ENCODE data around the gene P2RY8.

Gene P2RY8

GRCh38 chrX:1423215-1423614, 113.8 kb downstream of the P2RY8 start:
- no peak for DNase-seq (ENCODE audit: insufficient read length, low spot score)
- FAIRE-seq, result no peak

GRCh38 chrX:1422135-1422465, 114.9 kb downstream of the P2RY8 start:
- FAIRE-seq, result no peak
- DNase-seq (ENCODE audit: insufficient read length, low spot score), result no peak

- DNase-seq (ENCODE audit: insufficient read length, low spot score), result no peak
- FAIRE-seq, result no peak
These were observed 115.4 kb downstream of the P2RY8 start for GRCh38 chrX:1421433-1422134.

DNA sequence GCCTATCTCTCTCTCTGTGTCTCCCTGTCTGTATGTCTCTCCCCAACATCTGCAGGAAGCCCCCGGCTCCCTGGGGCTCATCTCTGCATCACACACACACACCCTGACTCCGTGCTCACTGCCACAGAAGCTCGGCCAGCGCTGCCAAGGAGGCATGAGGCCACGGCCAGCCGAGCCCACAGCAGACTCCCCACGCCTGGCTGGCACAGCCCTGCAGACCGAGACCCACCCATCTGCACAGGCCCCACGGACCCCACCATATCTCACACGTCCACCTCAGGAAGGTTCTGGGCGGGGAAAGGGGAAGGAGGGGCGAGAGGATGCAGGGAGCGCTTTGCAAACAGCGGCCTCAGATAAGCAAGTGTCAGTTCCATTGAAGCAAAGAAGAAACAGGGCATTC, 116.6 kb downstream of the P2RY8 start:
- DNase-seq (ENCODE audit: insufficient read length, low spot score), result no peak

GRCh38 chrX:1419545-1420355, 117.2 kb downstream of the P2RY8 start:
- DNase-seq (ENCODE audit: insufficient read length, low spot score), result no peak
- no peak for FAIRE-seq

More for the DNA sequence above, 116.6 kb downstream of the P2RY8 start:
- no peak for FAIRE-seq

- FAIRE-seq (no peak), DNase-seq (ENCODE audit: insufficient read length, low spot score) (no peak)
These were observed 118.0 kb downstream of the P2RY8 start for GRCh38 chrX:1418901-1419544.

DNA sequence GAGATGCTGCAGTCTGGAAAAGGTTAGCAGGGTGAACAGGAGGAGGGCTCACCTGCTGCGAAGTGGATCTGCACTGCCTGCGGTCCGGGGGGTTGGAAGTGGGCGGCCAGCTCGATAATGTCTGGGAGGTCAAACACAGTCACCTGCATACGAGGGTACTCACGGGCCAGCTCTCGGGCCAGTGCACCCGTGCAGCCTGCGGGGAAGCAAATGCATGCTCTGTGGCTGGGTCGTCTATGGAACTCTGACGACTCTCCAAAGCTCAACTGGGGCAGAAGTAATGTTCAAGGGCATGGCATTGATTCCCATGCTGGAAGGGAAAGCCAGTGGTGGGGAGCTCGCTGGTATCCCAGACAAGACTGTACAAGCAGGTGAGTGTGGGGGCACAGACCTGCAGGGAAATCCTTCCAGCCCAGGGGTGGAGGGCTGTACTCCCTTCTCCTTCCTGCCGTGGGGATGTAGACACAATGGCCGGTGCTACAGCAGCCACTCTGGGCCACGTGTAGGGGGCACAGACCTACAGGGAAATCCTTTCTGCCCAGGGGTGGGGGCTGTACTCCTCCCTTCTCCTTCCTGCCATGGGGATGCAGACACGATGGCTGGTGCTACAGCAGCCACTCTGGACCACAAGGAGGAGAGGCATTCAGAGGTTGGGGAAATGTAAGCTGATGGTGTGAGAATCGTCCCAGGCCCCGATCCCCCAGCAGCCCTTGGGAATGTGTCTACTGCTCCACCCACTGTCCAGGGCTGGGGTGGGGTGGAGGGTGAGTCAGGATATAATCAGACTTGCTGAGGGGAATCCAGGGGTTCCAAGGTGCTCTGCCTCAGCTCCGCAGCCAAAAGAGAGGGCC, 118.8 kb downstream of the P2RY8 start:
- DNase-seq (ENCODE audit: insufficient read length, low spot score), result no peak
- FAIRE-seq, result no peak

DNA sequence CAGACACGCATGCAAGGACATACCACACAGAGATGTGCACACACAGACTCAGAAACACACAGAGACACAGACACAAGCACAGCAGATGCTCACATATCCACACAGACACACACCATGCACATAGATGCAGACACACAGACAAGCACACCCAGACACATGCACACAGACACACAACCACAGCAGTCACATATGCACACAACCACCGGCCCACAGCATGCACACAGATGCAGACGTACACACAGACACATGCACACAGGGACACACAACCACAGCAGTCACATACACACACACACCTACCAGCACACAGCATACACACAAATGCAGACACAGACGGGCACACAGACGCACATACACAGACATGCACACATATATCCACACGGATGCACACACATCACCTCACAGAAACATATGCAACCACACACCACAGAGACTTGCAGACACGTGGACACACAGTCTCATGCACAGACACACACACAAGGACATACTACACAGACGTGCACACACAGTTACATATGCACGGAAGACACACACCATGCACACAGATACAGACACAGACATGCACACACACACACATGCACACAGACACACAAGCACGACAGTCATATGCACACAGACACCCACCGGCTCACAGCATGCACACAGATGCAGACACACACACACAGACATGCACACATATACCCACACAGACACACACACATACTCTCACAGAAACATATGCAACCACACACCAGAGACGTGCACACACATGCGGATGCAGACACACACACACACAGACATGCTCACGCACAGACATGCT, 119.8 kb downstream of the P2RY8 start:
- no peak for FAIRE-seq
- no peak for DNase-seq (ENCODE audit: insufficient read length, low spot score)

DNA sequence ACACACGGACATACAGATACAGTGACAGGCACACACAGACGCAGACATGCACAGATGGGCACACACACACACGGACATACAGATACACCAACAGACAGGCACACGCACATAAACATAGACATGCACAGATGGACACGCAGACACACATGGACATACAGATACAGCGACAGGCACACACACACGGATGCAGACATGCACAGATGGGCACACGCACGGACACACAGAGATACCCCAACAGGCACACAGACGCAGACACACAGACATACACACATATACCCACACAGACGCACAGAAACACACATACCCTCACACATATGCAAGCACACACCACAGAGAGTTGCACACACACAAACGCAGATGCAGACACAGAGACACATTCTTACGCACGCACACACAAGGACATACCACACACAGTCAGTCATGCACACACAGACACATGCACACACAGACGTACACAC, 120.6 kb downstream of the P2RY8 start:
- FAIRE-seq, result no peak
- DNase-seq (ENCODE audit: insufficient read length, low spot score), result no peak
